ENCODE results near the gene C19orf44.

GRCh38 chr19:16569609-16570320 lies 73.6 kb downstream of the C19orf44 start:
- TF ChIP-seq POLR2A (IDR thresholded peaks at IDR 0.05) (no peak), CTCF (IDR thresholded peaks at IDR 0.05) (no peak), EP300 (IDR thresholded peaks at IDR 0.05) (no peak)

Data from tibial nerve (tissue), 4 donors.